Adrenal gland (tissue), 5 donors: ENCODE data around the gene TMEM245.

ENCODE experiments used
- POLR2A ChIP-seq, 2 donors: fragments of 450-650 bp; IDR thresholded peaks; one replicate each; pipeline ENCODE4 v1.6.1; 2017; ENCODE audit warnings: antibody characterized with exemption in 2 of 2, mild to moderate bottlenecking in 2 of 2, moderate library complexity in 1 of 2
- TF ChIP-seq, protein P1 (sequence below), 6 experiments: fragments of 450-650 bp in 4 of 6; fragments of 200-600 bp in 2 of 6; sonication (generic) in 1 of 6; IDR thresholded peaks; 1 replicate in 5 of 6; 2 replicates in 1 of 6; pipeline versions ENCODE4 v1.5.1 to v1.8.0; 2016 to 2021; ENCODE audit warnings: antibody characterized with exemption in 6 of 6, mild to moderate bottlenecking in 2 of 6, moderate library complexity in 1 of 6
- donor health status: DM: no; HTN: no; CAD: no.

DNA sequence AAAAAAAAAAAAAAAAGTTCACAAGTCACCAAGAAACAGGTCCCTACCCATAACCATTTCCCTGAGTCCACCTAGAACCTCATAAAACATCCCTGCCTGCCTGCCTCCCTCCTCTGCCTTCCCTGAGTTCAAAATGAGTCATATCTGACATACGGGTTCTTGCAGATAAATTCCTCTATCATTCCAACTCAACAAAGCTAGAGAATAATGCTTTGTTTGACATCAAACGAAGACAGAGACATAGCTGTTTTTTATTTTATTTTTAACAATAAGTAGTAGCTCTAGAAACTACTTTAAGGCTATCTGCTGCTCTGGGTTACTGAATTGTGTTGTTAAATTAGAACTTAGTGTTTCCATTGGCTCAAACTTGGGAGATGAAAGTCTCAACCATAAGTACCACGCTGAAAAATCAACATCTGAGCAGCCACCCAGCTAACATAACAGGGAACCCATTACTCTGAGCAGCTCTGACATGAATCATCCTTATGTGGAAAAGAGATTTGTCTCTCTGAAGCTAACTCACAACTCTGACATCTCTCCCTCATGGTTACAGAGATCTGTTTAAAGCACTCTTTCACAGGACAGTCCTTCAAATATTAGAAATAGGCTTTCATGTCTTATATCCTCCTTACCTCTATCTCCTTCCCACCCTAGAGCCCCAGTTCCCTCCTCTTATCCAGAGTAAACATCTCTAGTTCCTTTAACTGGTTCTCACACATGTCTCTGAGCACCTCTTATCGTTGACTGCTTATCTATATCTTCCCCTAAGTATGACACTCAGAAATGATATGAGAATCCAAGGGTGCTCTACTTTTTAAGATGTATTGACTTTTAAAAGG, 12.1 kb downstream of the TMEM245 start:
- TF ChIP-seq, protein P1, sequence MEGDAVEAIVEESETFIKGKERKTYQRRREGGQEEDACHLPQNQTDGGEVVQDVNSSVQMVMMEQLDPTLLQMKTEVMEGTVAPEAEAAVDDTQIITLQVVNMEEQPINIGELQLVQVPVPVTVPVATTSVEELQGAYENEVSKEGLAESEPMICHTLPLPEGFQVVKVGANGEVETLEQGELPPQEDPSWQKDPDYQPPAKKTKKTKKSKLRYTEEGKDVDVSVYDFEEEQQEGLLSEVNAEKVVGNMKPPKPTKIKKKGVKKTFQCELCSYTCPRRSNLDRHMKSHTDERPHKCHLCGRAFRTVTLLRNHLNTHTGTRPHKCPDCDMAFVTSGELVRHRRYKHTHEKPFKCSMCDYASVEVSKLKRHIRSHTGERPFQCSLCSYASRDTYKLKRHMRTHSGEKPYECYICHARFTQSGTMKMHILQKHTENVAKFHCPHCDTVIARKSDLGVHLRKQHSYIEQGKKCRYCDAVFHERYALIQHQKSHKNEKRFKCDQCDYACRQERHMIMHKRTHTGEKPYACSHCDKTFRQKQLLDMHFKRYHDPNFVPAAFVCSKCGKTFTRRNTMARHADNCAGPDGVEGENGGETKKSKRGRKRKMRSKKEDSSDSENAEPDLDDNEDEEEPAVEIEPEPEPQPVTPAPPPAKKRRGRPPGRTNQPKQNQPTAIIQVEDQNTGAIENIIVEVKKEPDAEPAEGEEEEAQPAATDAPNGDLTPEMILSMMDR (IDR thresholded peaks at IDR 0.05) = no peak
- no peak for TF ChIP-seq POLR2A (IDR thresholded peaks at IDR 0.05)
